HL-60/S4 treated with retinoic acid at 250 ng/mL for 4 days and 3 days (cell line): ENCODE results near the gene SUSD4.

Experiments
- in situ Hi-C: fragments of 300-500 bp; cut with MboI; formaldehyde crosslinking; loops from 2 replicates; pipeline ENCODE4 v1.7.0; 2022; ENCODE audit warnings: low sequenced_read_pairs

Gene SUSD4

GRCh38 chr1:223189903-223190724, 173.9 kb downstream of the SUSD4 start:
- in situ Hi-C loops = no loop called here

DNA sequence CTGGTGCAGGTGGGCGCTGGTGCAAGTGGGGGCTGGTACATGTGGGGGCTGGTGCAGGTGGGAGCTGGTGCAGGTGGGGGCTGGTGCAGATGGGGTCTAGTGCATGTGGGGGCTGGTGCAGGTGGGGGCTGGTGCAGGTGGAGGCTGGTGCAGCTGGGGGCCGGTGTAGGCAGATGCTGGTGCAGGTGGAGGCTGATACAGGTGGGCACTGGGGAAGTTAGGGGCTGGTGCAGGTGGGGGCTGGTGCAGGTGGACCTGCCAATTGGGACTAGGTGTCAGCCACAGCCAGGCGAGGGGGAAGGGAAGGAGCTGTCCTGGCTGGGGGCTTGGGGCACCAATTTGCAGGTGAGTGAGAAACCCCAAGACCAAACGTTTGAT, 174.5 kb downstream of the SUSD4 start:
- in situ Hi-C loops = no loop called here

DNA sequence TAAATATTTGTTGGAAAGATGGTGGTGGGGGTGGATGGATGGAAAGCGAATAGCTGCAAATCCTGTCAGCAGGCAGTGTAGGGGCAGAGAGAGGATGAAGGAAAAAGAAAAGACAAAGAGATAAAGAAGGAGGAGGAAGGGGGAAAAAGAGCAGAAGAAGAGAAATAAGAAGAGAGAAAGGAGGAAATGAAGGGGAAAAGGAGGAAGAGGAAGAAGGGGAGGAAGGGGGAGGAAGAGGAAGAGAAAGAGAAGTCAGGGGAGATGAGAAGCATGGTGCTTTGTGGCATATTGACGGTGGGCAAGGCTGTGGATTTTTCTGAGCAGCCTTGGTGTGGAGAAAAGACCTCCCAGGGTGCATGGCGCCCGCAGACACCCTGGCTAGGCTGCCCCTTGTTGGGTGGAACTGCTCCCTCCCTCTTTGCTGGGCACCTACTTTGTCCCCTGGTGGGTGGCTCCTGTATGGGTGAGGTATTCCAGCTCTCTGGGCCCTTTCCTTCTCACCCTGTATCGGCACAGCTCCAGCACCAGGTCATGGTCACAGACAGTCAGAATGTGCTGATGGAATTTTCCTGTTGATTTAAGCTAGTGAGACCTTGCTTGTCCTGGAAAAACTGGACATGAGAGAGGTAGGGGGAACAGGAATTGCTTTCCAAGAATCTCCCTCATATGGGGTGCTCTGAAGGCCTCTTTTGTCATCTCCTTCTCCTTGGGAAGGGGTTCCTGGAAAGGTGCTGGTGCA, 175.2 kb downstream of the SUSD4 start:
- in situ Hi-C loops = no loop called here

DNA sequence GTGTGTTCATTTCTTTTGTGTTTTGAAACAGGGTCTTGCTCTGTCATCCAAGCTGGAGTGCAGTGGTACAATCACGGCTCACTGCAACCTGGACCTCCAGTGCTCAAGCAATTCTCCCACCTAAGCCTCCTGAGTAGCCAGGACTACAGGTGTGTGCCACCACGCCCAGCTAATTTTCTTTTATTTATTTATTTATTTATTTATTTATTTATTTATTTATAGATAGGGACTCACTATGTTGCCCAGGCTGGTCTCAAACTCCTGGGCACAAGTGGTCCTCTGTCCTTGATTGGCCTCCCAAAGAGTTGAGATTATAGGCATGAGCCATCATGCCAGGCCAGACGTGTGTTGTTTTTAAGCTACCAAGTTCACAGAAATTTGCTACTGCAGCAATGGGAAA, 177.2 kb downstream of the SUSD4 start:
- in situ Hi-C loops = no loop called here

DNA sequence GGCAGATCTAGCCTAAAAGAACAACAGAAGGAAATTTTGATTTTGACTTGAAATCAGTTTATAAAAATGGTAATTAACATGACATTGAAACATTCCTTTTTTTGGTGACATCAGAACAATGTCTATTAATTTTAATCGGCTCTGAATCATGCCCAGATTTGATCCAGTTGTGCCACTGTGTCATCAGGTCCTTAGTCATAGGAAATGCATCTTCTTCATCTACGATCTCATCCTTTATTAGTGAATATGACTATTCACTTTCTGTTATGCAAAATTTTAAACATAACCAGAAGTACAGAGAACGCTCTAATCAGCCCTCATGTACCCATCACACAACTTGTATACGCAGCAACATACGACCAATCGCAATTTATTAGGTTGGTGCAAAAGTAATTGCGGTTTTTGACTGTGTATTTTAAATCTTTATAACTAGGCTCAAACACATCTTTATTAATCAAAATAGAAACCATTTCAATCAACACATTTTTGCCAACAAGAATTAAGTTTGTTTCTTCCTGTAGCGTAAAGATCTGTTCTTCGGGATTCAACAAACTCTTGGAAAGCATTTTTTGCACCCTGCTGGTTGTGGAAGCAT, 180.6 kb downstream of the SUSD4 start:
- in situ Hi-C loops = no loop called here

DNA sequence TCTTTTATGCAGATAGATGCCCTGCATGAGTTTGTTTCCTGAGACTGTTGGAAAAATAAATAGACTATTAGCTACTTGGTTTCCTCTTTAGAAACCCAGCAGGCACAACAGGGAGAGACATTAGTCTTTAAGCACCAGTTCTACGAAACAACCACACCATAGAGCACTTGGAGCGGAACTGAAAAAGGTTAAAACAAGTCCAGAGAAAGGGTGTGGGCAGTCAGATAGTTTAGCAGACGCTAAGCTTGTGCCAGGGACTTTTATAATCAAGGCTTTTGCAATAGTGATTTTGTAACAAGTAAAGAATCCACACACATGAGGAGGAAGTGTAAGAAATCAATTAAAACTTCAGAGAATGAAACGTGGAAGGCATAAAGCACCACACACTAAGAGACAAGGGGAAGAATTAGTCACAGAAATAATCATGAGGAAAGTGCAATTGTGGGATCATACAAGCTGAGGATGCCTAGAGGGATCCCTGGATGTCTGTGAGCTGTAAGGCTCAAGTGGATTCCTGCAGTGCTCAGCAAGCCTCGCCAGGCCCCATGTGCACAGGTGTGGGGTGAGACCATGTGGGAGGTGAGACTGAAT, 183.2 kb downstream of the SUSD4 start:
- in situ Hi-C loops = no loop called here

DNA sequence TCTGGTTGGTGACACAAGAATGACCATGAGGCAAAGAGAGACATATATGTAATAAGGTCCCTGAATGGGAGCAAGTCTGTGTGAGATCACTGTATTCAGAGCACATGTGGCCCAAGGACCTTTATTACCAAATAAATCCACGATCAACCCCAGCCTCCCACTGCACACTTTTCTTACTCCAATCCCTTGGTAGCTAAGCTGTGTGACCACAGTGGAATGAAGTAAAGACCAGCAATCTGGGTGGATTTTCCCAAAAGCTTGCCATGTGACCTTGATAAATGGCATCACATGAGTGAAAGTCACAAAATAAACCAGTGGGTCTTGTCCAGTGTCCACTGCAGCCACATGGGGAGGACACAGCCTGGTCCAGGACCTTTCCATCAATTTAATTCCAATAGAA, 184.2 kb downstream of the SUSD4 start:
- in situ Hi-C loops = no loop called here

DNA sequence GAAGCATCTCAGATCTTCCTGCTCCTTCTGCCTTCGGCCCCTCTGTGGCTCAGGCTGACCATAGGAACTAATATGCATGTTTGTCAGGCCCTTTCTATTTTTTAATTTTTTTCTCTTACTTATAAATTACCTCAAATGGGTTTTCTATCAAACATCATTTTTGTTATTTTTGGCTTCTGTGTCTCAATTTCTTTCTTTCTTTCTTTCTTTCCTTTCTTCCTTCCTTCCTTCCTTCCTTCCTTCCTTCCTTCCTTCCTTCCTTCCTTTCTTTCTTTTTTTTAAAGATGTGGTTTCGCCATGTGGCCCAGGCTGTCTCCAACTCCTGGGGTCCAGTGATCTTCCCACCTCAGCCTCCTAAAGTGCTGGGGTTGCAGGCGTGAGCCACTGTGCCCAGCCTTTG, 184.7 kb downstream of the SUSD4 start:
- in situ Hi-C loops = no loop called here

DNA sequence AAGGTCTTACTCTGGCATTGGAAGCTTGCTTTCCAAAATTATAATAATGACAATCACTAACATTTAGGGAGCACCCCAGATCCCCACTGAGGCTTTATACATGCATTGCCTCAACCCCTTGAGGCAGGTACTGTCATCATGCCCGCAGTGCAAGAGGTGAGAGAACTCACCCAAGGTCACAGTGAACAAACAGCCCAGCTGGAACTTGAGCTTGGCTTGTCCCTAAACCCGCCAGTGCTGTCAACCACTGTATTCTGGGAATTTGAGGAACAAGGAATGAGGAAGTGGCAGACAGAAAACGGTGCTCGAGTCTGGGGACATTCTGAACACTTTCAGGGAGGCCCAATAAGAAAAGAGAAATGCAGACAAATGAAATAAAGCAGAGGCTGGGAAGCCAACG, 186.3 kb downstream of the SUSD4 start:
- in situ Hi-C loops = no loop called here

GRCh38 chr1:223176437-223176836, 187.5 kb downstream of the SUSD4 start:
- in situ Hi-C loops = no loop called here

- in situ Hi-C loops = no loop called here
These were observed 188.3 kb downstream of the SUSD4 start for GRCh38 chr1:223175633-223176032.

DNA sequence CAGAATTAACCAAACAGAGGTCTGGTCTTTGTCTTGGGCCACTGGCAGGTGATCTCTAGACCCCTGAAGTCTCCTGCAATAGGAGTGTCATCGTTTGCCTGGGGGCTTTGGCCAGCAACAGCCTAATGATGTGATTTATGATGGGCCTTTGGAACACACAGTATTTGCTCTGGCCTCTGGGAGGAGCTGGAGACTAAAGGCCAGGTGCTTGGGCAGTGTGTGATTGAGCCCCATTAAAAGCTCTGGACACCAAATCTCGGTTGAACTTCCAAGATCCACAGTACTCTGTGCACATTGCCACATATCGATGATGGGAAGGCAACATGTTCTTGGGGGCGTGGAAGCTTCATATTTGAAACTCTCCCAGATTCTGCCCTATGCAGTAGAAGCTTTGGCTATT, 188.9 kb downstream of the SUSD4 start:
- in situ Hi-C loops = no loop called here
